Activated T-cell treated with anti-CD3 and anti-CD28 coated beads, Interleukin-2, amount 50 U/mL, for 1 hour (primary cell): Measurements from ENCODE around the gene MMD.
A peak's percentile ranks its signal among the peaks of the same experiment; 100 is the strongest.
"Not testable (repeated sequence)": the region's sequence is repeated elsewhere in the genome, so short reads cannot be mapped to it uniquely, and the experiment has no call there.

ENCODE experiments used
- DNase-seq: peaks from one replicate; pipeline ENCODE4 v3.0.0-alpha.2; 2020

Gene MMD

DNA sequence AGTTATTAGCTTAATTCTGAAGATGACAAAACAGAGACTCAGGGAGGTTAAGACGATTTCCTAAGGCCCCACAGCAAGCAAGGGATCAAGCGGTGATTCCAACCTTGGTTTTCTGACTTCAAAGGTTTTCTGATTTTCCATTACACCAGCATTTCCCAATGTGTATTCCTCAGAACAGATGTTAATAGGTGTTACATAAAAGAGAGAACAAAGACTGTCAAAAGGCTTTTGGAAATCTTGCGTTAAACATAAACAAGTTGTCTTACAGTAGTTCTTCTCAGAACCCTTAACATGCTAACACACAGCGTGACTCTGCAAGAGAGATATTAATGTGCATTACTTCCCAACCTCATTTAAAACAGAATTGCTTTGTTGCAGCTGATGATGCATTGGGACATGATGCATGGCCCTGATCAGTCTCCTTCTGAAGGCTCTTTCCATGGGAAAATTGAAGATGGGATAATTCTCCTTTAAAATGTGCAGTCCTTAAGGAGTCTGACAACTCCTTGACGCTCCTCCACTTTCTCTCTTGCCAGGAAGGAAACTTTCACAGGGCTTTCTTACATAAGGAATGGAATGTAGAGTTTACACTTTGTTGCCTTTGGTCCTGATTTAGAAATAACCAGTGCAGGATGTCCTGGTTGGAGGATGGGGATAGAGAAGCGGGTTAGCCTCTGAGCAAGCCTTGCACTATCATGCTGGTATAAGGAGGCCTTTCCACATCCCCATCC is 21.5 kb upstream of the MMD start:
- no peak for DNase-seq

DNA sequence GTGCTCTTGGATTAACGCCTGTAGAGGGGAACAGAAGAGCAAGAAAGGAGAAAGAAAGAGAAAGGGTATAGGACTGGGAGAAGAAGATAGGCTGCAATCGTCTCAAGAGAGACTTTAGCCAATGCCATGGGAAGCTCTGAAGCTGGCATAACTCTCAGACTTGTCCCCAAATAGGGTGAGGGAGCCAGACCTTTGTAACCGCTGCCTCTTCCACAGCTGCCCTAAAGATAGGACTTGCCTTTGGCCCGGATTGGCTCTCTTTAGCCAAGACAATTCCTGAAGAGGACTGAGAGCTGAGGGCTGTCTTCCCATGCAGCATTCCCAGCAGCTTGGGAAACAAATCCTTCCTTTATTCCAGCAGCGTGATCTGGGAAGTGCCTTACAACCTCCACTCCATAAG is 20.8 kb upstream of the MMD start:
- no peak for DNase-seq

DNA sequence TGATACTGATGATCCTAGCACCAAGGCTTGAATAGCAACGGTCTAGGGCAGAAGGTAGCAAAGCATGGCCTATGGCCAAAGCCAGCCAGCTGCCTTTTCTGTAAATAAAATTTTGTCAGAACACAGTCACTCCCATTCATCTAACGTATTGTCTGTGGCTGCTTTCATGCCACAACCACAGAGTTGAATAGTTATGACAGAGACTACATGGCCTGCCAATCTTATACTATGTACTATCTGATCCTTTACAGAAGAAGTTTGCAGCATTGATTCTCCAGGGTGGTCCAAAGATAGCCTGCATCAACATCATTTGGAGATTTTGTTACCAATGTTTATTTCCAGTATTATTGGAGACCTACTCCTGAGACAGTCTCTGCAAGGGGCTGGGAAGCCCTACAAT is 19.9 kb upstream of the MMD start:
- no peak for DNase-seq

DNA sequence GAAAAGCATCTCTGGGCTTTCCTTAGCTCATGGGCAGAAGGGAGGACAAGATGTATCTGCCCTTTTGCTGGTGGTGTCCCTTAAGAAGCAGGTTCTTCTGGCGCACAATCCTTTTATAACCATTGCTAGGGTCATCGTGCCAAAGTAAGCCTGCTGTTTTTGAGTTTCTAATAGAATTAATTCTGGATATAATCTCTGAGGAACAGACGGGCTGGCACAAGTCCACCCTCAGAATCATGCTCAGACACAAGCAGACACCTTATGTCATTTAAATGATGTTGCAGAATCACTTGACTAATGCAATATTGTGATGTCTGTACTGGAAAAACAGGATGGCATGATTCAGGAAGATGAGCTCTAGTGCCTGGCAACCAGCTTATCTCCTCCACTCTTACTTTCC is 18.8 kb upstream of the MMD start:
- DNase-seq, result no peak

DNA sequence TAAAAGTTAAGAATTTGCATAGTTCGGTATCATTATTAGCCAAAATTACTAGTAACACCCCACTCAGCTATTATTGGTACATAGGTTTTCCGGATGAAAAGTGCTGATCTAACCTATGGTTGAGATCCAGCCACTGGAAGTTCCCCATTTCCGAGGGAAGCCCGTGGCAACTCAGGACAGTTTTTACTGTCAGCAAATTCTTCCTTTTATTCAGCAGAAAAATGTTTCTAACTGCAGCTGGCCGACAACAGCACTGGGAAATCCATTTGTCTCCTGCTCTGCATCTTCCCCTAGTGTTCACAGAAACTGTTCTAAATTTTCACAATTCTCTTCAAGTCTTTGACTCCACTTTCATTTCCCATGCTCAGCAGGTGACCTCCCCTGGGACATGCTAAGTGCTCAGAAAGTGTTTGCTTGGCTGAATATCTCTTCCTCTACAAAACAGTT is 15.5 kb upstream of the MMD start:
- DNase-seq, result no peak

DNA sequence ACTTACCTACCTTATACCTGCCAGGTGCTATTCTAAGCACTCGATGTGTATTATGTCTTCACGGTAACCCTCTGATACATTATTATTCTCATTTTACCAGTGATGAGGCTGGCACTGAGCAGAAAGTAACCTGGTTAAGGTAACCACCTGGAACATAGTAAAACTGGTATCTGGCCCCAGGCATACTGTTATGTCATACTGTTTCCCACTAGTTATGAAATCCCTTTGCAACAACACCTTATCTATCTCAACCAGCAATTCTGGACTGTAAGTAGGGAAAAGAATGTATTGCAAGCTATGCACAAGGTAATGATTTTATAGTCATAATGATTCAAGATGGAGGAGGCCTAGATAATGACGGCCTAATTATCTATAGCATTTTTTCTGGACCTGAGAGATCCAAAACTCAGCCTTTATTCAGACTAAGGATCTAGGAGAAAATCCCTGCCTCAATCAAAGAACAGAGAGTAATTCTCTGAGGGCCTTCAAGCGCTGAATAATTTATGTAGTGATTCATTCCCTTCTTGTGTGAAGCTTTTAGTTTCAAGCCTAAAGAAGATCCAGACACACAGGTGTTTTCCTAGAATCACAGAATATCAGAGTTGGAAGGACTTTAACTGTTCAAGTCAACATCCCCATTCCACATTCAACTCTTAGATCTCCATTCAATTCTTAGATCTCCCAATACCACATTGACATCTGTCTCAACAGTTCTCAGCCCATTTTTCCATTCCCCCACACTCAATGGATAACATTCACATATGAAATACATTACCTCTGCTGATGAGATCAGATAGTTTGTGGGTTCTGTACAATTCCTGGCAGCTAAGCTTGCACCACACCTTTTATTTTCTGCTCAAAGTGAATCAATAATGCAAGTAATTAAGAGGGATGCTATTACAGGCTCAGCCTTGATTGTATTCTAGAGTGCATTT is 14.9 kb upstream of the MMD start:
- no peak for DNase-seq

DNA sequence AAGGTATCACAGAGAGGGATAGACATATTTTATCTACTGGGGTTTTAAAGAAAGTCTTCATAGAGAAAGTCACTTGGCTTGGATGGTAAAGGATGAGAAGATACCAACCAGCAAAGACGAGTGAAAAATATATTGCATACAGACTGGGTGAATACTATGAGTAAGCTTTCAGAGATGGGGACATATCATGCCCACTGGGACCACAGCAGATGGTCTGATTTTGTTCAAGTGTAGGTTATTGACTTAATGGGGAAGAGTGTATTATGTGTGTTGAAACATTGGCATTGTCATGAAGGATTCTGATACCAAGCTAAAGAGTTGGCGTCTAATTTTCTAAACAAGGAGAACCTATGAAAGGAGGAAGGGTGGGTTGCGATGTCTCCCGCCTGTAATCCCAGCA is 13.8 kb upstream of the MMD start:
- no peak for DNase-seq

DNA sequence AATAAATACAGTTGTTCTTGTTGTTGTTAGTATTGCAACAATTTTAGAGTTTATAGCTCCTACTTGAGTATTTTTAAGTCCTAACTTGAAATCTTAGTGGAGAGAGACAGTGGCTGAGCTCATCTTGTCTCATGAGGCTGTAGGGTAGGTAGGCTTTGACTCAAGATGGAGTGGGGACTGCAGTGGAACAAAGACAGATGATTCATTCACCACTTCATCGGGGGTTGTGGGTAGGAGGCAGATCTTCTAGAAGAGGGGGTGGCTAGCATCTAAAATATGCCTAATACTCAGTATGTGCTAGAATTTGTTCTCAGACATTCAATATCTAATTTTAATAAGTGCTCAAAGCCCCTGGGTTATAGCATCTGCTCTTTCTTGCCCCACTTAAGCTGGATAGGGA is 13.1 kb upstream of the MMD start:
- DNase-seq, result no peak

DNA sequence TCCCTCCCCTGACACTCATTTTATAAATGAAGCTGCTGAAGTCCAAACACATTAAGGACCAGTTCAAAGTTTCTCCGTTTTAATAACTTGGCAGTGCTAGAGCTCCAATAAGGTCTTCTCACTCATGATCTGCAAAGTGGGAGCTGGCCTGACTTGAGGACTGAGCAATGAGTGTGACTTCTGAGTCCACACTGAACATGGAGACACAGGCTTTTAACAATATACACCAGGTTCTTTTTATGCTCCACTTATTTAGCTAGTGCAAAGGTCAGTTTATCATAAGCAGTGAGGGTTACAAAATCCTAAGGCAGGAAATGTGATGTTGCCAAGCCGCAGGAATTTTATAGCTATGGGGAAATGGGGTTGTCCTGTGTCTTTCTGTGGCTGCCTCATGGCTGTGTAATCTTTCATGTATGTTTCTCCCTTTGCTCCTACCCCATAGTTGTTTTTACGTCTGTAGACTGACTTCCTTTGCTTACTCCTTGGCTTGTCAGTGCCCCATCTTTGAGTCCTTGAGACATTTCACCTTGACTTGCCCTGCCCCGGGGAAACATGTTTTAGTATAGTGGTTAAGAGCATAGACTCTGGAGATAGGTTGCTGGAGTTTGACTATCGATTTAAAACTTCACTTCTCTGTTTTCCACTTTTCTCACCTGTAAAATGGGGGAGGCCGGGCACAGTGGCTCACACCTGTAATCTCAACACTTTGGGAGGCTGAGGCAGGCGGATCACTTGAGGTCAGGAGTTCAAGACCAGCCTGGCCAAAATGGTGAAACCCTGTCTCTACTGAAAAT is 12.2 kb upstream of the MMD start:
- no peak for DNase-seq

DNA sequence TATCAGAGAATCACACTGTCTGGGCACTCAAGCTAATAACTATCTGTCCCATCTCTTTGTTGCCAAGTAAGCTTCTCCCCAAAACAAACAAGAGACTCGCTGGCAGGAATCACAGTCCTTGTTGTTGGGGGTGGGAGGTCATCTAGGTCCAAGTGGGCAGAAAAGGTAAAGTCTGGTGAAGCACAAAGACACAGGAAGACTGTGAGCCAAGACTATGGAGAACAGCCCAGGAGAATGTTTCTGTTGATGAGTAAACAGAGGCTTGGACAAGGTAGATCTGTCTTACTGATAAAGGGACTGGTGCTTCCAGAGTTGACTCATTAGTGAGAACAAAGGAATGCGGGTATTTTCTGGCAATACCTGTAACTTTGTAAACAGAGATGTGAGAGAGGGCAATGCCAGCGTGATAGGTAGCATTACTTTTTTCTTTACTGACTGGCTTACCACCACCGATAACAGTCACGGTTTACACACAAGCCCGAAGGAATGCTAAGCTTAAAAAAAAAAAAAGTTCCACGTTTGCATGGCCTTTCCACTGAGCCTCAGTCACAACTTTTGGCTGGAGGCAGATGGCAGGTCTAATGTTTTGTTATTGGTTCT is 11.5 kb upstream of the MMD start:
- DNase-seq, result no peak

DNA sequence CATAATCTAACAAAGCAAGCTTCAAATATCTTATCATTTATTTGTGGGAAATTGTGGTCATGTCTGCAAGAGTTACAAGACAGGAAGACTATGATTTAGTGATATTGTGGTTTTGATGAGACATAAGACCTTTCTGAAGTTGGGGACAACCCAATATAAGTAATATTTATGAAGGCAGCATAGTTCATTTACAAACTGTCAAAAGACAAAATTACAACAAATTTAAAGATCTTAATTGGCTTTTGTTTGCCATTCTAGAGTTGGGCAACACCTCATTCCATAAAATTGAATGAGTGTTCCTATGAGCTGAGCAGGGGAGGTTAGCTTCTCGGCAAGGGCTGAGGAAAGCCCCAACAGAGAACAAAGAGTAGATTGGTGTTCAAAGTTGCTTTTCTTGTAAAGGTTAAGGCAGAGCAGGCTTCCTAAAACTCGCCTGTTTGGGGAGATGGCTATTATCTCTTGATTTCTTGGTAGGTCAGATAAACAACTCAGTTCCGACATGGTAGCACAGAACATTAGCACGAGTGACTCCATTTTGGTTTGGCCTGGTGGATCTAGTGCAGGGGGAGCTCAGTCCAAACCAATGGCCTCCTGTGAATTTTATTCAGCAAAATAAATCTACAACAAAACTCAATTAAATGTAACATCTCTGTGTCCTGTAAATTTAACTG is 10.9 kb upstream of the MMD start:
- no peak for DNase-seq

DNA sequence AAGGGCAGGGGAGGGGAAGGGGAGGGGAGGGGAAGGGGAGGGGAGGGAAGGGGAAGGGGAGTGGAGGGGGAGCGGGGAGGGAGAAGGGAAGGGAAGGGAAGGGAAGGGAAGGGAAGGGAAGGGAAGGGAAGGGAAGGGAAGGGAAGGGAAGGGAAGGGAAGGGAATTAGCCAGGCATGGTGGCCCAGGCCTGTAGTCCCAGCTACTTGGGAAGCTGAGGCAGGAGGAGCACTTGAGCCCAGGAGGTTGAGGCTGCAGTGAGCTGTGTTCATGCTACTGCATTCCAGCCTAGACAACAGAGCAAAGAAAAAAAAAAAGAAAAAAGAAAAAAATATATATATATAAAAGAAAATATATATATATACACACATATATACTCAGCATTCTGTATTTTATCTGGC is 10.3 kb upstream of the MMD start:
- DNase-seq, result not testable (repeated sequence)

DNA sequence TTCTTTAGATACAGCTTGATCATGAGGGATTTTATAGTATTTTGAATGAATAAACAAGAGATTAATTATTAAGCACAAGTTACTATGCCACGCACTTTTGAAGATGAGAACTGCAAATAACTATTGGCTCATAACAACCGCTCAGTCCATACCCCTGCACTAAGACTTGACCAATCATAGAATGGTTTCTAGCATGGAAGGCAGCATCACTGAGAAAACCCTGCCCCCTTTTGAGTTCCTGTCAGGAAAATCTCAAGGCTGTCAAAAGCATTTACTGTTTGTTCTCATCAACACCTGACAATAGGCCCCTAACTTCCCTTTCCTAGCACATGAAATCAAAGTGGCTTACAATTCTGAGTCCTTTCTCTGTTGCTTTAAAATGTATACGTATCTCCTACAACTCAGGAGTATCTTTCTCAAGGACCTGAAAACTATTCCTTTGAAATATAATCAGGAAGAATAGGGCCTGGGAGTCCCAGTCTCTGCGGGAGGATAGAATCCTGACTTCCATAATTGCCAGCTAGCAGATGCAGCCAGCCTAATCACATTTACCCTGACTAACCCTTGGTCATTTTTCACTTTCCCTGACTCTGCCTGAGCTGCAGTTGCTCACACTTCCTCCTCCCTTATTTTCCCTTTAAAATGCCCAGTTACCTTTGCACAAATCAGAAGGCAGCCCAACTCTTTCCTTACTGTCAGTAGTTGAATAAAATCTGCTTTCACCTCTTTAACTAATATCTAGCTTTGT is 9.1 kb upstream of the MMD start:
- DNase-seq, result no peak

DNA sequence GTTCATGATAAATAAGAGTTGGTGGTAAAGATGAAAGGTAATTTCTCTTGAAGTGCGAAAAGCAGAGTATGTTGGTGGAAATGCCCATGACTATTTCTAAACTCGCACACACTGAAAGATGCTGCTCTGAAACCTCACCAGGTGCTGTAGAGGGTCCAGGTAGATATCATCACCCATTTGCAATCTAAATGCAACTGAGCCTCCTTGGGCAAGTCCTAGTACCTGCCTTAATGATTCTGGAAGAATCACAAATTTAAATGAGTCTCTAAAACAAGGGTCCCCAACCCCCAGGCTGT is 5.9 kb upstream of the MMD start:
- no peak for DNase-seq

DNA sequence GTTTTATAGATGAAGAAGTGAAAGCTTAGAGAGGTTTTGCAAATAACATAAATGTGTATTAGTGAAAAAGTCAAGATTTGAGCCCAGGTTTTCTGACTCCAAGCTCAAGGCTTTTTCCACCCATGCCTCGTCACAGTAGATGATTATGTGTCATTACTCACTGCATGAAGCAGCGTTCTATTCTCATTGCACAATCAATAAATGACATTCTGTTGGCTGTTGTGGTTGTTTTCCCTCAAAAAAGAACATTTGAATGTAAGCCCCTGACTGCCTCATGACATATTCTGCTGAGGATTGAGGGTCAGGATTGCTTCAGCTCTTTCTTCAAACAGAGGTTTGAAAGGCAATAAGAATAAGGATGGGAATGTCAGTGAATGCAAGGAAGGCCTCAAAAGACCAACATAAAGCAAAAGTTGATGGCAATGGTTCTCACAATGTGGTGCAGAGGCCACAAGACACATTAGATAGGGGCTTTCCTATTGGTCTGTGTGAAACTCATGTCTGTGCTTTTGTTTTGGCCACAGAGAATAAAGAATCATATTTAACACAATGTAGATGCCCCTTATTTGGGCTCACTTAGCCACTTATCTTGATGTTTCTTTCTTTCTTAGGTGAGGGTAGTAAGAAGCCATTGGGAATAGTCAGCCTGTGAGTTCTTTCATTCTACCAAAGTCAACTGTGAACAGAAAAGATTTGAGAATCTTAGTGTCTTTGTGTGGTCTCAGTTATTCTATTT is 5.4 kb upstream of the MMD start:
- DNase-seq, result no peak

DNA sequence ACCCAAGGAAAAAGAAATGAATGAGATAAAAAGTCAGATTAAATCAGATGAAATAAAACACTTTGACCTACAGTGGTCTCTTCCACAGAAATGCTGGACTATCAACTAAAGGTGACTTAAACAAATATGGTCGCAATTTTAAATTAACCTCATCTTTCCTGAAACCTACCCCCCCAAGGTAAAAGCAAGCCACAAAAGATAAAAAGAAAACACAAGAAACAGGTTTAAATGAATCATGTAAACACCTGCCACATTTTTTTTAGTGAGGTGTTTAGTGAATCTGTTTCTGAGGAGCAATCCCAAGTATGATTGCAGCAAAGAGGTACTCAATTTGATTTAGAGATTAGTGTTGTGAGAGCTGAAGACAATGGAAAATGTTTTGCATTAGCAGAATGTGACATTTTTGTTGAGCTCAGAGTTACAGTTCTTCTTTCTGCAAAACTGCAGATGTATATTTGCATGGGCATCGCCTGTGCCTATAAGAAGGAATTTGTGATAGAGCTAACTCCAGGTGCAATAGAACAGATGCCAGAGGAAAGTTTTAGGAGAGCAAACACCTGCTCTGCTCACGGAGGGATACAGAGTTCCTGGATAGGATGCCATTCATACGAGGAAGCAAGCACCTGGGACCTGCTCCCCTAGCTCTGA is 3.4 kb upstream of the MMD start:
- no peak for DNase-seq

DNA sequence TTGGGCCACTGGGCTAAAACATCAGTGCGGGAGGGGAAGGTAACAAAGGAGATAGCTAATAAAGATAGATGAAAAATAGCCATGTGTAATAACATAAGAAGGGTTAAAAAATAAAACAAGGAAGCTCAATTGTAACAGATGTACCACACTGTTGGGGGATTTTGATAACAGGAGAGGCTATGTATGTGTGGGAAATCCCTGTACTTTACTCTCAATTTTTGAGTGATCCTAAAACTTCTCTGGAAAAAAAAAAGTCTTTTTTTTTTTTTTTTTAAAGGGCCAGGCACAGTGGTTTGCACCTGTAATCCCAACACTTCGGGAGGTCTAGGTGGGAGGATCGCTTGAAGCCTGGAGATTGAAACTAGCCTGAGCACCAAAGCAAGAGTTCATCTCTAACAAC is 1.9 kb upstream of the MMD start:
- no peak for DNase-seq

DNA sequence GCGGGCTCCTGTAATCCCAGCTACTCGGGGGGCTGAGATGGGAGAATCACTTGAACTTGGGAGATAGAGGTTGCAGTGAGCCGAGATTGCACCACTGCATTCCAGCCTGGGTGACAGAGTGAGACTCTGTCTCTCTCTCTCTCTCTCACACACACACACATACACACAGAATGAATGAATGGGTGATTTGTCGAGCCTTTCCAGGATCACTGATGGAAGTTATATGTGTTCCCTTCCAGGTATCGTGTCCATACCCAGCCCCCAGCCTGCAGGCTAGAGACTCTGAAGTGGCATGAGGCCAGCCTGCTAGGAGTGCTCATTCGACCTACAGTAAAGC is 1.2 kb upstream of the MMD start:
- not testable (repeated sequence) for DNase-seq

DNA sequence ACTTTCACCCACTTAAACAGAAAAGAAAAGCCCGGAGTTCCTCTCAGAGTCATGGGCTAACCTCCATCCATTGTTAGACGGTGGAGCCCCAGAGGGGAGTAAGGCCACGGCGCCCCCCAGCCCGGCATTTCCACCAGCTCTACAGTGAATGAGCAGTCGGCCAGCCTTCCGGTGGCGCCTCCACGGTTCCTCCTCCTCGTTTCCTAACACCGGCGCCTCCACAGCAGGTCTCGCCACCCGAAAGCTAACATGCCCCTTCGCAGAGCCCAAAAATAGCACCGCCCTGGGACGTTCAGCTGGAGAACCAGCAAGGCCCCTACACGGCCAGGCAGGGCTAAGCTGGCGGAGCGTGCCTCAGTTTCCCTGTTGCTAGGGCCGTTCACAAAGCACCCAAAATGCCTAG is 858 bp downstream of the MMD start:
- peak; percentile 54 for DNase-seq

DNA sequence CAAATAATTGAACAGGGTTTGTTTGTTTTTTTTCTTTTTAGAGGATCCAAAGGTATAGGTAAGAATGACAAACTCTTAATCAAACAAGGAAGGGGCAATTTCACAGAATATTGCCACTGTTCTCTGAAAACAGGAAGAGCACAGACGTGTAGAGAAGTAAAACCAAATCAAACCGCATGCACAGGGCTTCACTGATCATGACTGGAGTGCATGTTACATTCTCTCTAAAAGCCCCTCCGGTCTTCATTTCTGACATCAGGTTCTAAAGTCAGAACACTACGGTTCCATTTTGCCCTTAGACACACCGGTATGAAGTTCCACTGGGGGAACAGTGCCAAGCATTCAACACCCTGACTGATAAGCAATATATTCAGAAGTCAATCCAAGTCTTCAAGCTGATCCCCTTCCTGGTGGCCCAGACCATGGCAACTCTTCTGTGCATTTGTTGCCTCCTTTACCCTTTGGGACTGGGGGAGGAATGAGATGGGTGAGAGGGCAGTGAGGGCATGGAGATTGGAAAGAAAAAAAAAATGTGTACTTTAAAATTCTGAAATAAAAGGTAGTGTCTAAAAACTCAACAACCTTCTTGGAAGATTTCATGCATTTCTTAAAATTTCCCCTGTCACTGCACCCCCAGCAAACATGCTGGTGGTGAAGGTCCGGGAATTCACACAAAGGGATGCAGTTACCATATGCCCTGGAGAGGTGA is 1.4 kb downstream of the MMD start:
- DNase-seq, result peak; percentile 27
